KBM-7 (cell line): ENCODE data around the gene SRSF12.
"Not testable (repeated sequence)": the region's sequence is repeated elsewhere in the genome, so short reads cannot be mapped to it uniquely, and the experiment has no call there.

Experiments used
- DNase-seq: peaks from one replicate; pipeline ENCODE4 v3.0.0-alpha.2; 2015
- in situ Hi-C: fragments of 300-500 bp; cut with MboI; formaldehyde crosslinking; loops from 2 replicates; pipeline ENCODE4 v1.14.3; 2020; ENCODE audit warnings: low sequenced_read_pairs, low pct_unique_long_range_greater_than_20kb, mixed read lengths

SRSF12 gene

GRCh38 chr6:89132057-89132456 is 14.2 kb upstream of the SRSF12 start:
- in situ Hi-C loops: no loop called here
- no peak for DNase-seq

GRCh38 chr6:89131599-89131998 is 13.7 kb upstream of the SRSF12 start:
- in situ Hi-C loops: no loop called here
- no peak for DNase-seq

GRCh38 chr6:89128256-89128671 is 10.4 kb upstream of the SRSF12 start:
- in situ Hi-C loops: not testable (repeated sequence)
- peak; percentile 61 for DNase-seq

GRCh38 chr6:89122625-89123024 is 4.8 kb upstream of the SRSF12 start:
- DNase-seq: peak; percentile 60
- in situ Hi-C loops: no loop called here

GRCh38 chr6:89121934-89122333 is 4.1 kb upstream of the SRSF12 start:
- in situ Hi-C loops: no loop called here
- DNase-seq: no peak

GRCh38 chr6:89120371-89120770 is 2.5 kb upstream of the SRSF12 start:
- DNase-seq: no peak
- in situ Hi-C loops: no loop called here

- in situ Hi-C loops: no loop called here
- no peak for DNase-seq
These were observed 1.1 kb upstream of the SRSF12 start for GRCh38 chr6:89118931-89119330.

GRCh38 chr6:89116702-89117101 is 1.2 kb downstream of the SRSF12 start:
- in situ Hi-C loops: no loop called here
- DNase-seq: peak; percentile 37

GRCh38 chr6:89111933-89112332 is 5.9 kb downstream of the SRSF12 start:
- DNase-seq: no peak
- in situ Hi-C loops: no loop called here

- in situ Hi-C loops: no loop called here
- DNase-seq: peak; percentile 5
These were observed 7.6 kb downstream of the SRSF12 start for GRCh38 chr6:89110284-89110683.

GRCh38 chr6:89100114-89100513 is 17.8 kb downstream of the SRSF12 start:
- DNase-seq: no peak
- in situ Hi-C loops: no loop called here

- DNase-seq: no peak
These were observed 19.4 kb downstream of the SRSF12 start for GRCh38 chr6:89098461-89098860.

GRCh38 chr6:89087881-89088280 is 30.0 kb downstream of the SRSF12 start:
- no peak for DNase-seq
- in situ Hi-C loops: no loop called here

More at GRCh38 chr6:89098461-89098860, 19.4 kb downstream of the SRSF12 start:
- in situ Hi-C loops: no loop called here

- in situ Hi-C loops: no loop called here
- no peak for DNase-seq
These were observed 32.3 kb downstream of the SRSF12 start for GRCh38 chr6:89085409-89086205.

GRCh38 chr6:89084954-89085353 is 32.9 kb downstream of the SRSF12 start:
- no peak for DNase-seq
- in situ Hi-C loops: no loop called here

GRCh38 chr6:89084542-89084941 is 33.3 kb downstream of the SRSF12 start:
- no peak for DNase-seq
- in situ Hi-C loops: no loop called here

GRCh38 chr6:89082486-89082891 is 35.4 kb downstream of the SRSF12 start:
- DNase-seq: peak; percentile 29
- in situ Hi-C loops: no loop called here

GRCh38 chr6:89081423-89082322 is 36.2 kb downstream of the SRSF12 start:
- in situ Hi-C loops: no loop called here

GRCh38 chr6:89081129-89081422 is 36.8 kb downstream of the SRSF12 start:
- in situ Hi-C loops: no loop called here
- DNase-seq: no peak

More at GRCh38 chr6:89081423-89082322, 36.2 kb downstream of the SRSF12 start:
- peak; percentile 95 for DNase-seq
